ENCODE data around the gene PTPA.

Gene PTPA

GRCh38 chr9:129138476-129139232, 27.4 kb downstream of the PTPA start:
- DNase-seq (ENCODE audit: low spot score) = no peak

- DNase-seq (ENCODE audit: low spot score) = peak; percentile 91
Measured at GRCh38 chr9:129139233-129139992, 28.2 kb downstream of the PTPA start.

- DNase-seq (ENCODE audit: low spot score) = peak; percentile 95
Measured at GRCh38 chr9:129139993-129140396, 28.8 kb downstream of the PTPA start.

- peak; percentile 49 for DNase-seq (ENCODE audit: low spot score)
Measured at GRCh38 chr9:129140397-129141065, 29.3 kb downstream of the PTPA start.

GRCh38 chr9:129141066-129142041, 30.1 kb downstream of the PTPA start:
- DNase-seq (ENCODE audit: low spot score) = peak; percentile 77

GRCh38 chr9:129142138-129142935, 31.1 kb downstream of the PTPA start:
- peak; percentile 26 for DNase-seq (ENCODE audit: low spot score)

- peak; percentile 82 for DNase-seq (ENCODE audit: low spot score)
Measured at GRCh38 chr9:129143031-129143927, 32.1 kb downstream of the PTPA start.

- no peak for DNase-seq (ENCODE audit: low spot score)
Measured at GRCh38 chr9:129145316-129145715, 34.1 kb downstream of the PTPA start.

DNA sequence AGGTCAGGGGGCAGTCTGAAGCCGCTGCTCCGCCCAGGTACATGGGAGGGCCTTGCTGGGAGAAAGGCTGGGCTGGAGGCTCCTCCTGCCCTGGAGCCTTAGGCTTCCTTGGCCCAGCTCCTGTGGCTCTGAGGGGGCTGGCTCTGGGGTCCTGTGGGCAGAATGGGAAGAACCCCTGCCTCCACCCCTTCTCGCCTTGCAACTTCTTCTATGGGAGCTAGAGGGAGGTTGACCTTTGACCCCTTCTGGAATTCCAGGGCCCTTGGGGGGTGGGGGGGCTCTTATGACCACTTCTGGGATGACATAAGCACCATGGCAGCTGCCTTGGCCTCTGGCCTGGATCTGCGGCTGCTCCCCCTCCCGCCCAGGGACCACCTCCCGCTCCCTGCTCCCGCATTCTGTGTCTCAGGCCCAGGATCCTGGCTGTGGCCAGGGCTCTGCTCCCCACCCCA, 34.7 kb downstream of the PTPA start:
- DNase-seq (ENCODE audit: low spot score) = no peak

GRCh38 chr9:129146441-129146941, 35.3 kb downstream of the PTPA start:
- no peak for DNase-seq (ENCODE audit: low spot score)

GRCh38 chr9:129148463-129149204, 37.4 kb downstream of the PTPA start:
- peak; percentile 56 for DNase-seq (ENCODE audit: low spot score)

GRCh38 chr9:129149442-129149841, 38.2 kb downstream of the PTPA start:
- DNase-seq (ENCODE audit: low spot score) = peak; percentile 53

GRCh38 chr9:129150122-129150521, 38.9 kb downstream of the PTPA start:
- DNase-seq (ENCODE audit: low spot score) = no peak

GRCh38 chr9:129150672-129151211, 39.5 kb downstream of the PTPA start:
- no peak for DNase-seq (ENCODE audit: low spot score)

DNA sequence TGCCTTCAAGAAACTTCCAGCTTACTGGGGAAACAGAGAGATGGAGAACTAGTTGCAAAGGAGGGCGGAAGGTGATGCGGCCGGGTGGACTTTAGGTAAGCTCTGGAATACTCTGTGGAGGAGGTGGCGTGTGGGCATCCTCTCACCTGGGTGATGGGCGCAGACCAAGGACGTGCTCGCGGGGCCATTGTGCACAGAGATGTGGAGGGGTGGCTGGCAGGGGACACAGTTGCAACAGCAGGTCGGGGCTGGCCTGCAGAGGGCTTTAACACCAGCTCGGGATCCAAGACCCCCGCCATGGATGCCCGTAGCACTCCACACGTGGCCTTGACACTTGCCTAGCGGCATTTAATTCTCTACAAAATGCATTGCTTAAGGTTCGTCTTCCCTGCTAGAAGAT, 40.3 kb downstream of the PTPA start:
- no peak for DNase-seq (ENCODE audit: low spot score)

DNA sequence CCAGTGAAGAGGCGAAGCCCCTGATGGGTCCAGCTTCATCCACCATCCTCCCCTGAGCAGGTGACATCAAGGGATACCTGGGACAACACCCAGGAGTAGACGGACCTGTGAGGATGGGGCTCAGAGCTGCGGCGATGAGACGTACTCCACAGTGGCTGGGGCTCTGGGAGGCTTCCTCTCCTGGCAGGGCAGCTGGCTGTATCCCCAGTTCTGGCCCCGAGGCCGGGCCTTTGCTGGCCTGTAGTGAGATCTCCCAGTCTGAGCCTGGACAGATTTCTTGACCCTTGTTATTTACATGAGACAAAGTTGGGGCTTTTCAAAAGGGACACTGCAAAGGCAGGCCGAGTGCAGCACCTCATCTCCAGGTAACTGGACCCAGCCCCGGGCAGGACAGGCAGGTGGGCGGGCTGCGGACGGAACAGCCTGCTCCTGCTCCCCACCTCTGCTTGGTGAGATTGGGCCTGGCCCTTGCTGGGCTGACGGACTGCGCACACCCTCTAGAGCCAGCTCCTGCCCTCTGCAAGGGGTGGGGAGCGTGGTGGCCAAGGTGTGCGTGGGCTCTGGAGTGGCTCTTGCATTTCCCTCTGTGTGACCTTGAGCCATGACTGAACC, 43.8 kb downstream of the PTPA start:
- DNase-seq (ENCODE audit: low spot score) = no peak

- no peak for DNase-seq (ENCODE audit: low spot score)
Measured at GRCh38 chr9:129156163-129156562, 44.9 kb downstream of the PTPA start.
